DND-41 (cell line): ENCODE data around the gene MGAT5B.

ENCODE experiments used
- ATAC-seq: fragments of 200-7000 bp; cut with Tn5 transposase; 3 replicates; pipeline ENCODE4 v1.9.1; 2021; ENCODE audit warnings: low read depth; ENCODE audit not compliant: insufficient read depth
- DNase-seq: peaks from one replicate; pipeline ENCODE4 v3.0.0-alpha.2; 2020
- H2AFZ ChIP-seq: 2 replicates; pipeline ENCODE4 v1.6.0; 2012; ENCODE audit warnings: low read depth, low read length
- H3K27ac ChIP-seq: 2 replicates; pipeline ENCODE4 v1.5.1; 2012; ENCODE audit warnings: low read length, inconsistent platforms
- H3K27me3 ChIP-seq: fragments of 200-600 bp; sonication (generic); 2 replicates; pipeline ENCODE4 v1.6.0; 2012; ENCODE audit warnings: low read length, mild to moderate bottlenecking, inconsistent platforms; ENCODE audit not compliant: insufficient read depth, poor library complexity
- H3K36me3 ChIP-seq: 2 replicates; pipeline ENCODE4 v1.5.1; 2012; ENCODE audit warnings: low read length, inconsistent platforms; ENCODE audit not compliant: insufficient read depth
- H3K4me1 ChIP-seq: 2 replicates; pipeline ENCODE4 v1.5.1; 2012; ENCODE audit warnings: mild to moderate bottlenecking, low read length; ENCODE audit not compliant: insufficient read depth
- H3K4me2 ChIP-seq: 2 replicates; pipeline ENCODE4 v1.6.0; 2012; ENCODE audit warnings: mild to moderate bottlenecking, moderate library complexity, low read length, inconsistent platforms; ENCODE audit not compliant: insufficient read depth
- H3K4me3 ChIP-seq, 2 experiments: fragments of 200-600 bp in 1 of 2; shearing (Covaris generic) in 1 of 2; 2 replicates each; pipeline ENCODE4 v1.5.1; 2012 to 2016; ENCODE audit warnings: inconsistent platforms in 2 of 2, low read length in 2 of 2, mild to moderate bottlenecking in 2 of 2, low read depth in 1 of 2, moderate library complexity in 1 of 2
- H3K79me2 ChIP-seq: 2 replicates; pipeline ENCODE4 v1.6.0; 2012; ENCODE audit warnings: low read length, inconsistent platforms; ENCODE audit not compliant: insufficient read depth
- H3K9ac ChIP-seq: 2 replicates; pipeline ENCODE4 v1.6.0; 2012; ENCODE audit warnings: low read depth, mild to moderate bottlenecking, inconsistent platforms, low read length, moderate library complexity
- H3K9me3 ChIP-seq: 2 replicates; pipeline ENCODE4 v1.5.1; 2012; ENCODE audit warnings: low read length, moderate library complexity, mild to moderate bottlenecking, inconsistent platforms; ENCODE audit not compliant: insufficient read depth, severe bottlenecking
- H4K20me1 ChIP-seq: 2 replicates; pipeline ENCODE4 v1.6.0; 2012; ENCODE audit warnings: low read length; ENCODE audit not compliant: insufficient read depth
- CTCF ChIP-seq: IDR thresholded peaks from 2 replicates; pipeline ENCODE4 v1.5.1; 2012; ENCODE audit warnings: borderline replicate concordance, low read length, moderate library complexity, mild to moderate bottlenecking; ENCODE audit not compliant: poor library complexity, severe bottlenecking; ENCODE audit errors: extremely low read depth
- EZH2 ChIP-seq: IDR thresholded peaks from 3 replicates; pipeline ENCODE4 v1.6.1; 2012; ENCODE audit warnings: borderline replicate concordance, low read depth, mild to moderate bottlenecking, moderate library complexity, low read length, inconsistent platforms; ENCODE audit not compliant: severe bottlenecking

MGAT5B gene

GRCh38 chr17:76995387-76996105 is 127.3 kb downstream of the MGAT5B start:
- H3K9ac ChIP-seq = no peak overlapping the region
- H3K79me2 ChIP-seq = no peaks in the 10 kb centered on the region
- no peaks in the 10 kb centered on the region for H4K20me1 ChIP-seq
- no peaks in the 10 kb centered on the region for H3K36me3 ChIP-seq
- ATAC-seq (no peak), DNase-seq (no peak)
- no peak overlapping the region for H3K4me2 ChIP-seq
- H3K27me3 ChIP-seq = no peaks in the 10 kb centered on the region
- no peaks in the 10 kb centered on the region for H3K9me3 ChIP-seq
- TF ChIP-seq CTCF (no peak), EZH2 (no peak)
- no peak overlapping the region for H3K4me3 ChIP-seq
- peak overlapping the region; percentile 34 for H3K27ac ChIP-seq
- H2AFZ ChIP-seq = no peak overlapping the region
- peaks cover 49% of the 10 kb centered on the region for H3K4me1 ChIP-seq

- Histone ChIP-seq H2AFZ (no peak overlapping the region), H4K20me1 (no peaks in the 10 kb centered on the region), H3K4me1 (peaks cover 49% of the 10 kb centered on the region), H3K4me2 (peak overlapping the region; percentile 50; the same call in 1 of the 2 replicates), H3K9ac (peak overlapping the region; percentile 46), H3K27ac (peak overlapping the region; percentile 77), H3K36me3 (no peaks in the 10 kb centered on the region), H3K9me3 (no peaks in the 10 kb centered on the region), H3K79me2 (no peaks in the 10 kb centered on the region), H3K4me3 (no peak overlapping the region), H3K27me3 (no peaks in the 10 kb centered on the region)
- peak; percentile 12; the same call in 1 of the 3 replicates for ATAC-seq
- TF ChIP-seq CTCF (no peak), EZH2 (no peak)
- DNase-seq = peak; percentile 58
Observed at GRCh38 chr17:76996741-76997694, 128.8 kb downstream of the MGAT5B start.

GRCh38 chr17:76997981-76998531 is 129.9 kb downstream of the MGAT5B start:
- Histone ChIP-seq H3K27me3 (no peaks in the 10 kb centered on the region), H3K4me1 (peaks cover 49% of the 10 kb centered on the region), H3K4me2 (peak overlapping the region; percentile 50), H4K20me1 (no peaks in the 10 kb centered on the region), H3K36me3 (no peaks in the 10 kb centered on the region), H3K27ac (peak overlapping the region; percentile 77), H3K79me2 (no peaks in the 10 kb centered on the region), H2AFZ (peak overlapping the region; percentile 50), H3K9me3 (no peaks in the 10 kb centered on the region), H3K9ac (peak overlapping the region; percentile 46), H3K4me3 (peak overlapping the region in 1 of 2 experiments; percentile 31; a peak in 2 of 4 replicates)
- peak; percentile 90 for ATAC-seq
- DNase-seq = peak; percentile 84
- TF ChIP-seq CTCF (no peak), EZH2 (no peak)
